Measurements from ENCODE around the gene SCFD2.

SCFD2 gene

DNA sequence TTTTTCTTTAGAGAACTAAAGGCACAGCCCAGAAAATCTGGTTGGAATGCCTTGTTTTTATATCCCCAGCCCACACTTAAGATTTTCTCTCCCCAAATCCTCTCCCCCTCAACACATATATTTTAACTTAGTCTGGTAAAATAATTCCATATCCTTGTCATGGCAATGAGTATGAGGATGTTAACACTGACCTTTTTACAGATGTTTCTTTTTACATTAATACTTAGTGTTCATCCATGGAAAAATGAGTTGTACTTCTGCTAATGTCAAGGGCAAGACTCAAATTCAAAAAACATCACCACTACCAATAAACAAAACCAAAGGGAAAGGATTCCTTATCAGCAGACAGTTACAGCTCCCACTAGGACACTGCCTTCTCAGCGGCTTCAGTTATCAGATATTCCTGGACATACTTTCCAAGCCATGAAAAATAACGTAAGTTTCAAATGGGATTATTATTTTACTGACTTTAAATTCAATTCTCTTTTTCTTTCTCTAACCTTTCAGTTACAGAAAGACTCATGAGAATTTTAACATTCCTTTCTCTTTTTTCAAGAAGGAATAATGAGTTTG, 420.4 kb downstream of the SCFD2 start:
- Histone ChIP-seq H3K9ac (ENCODE audit: low read length) (no peak overlapping the region), H3K4me1 (ENCODE audit: control insufficient read depth, insufficient read depth, low read length) (no peaks in the 10 kb centered on the region), H3K27me3 (replicated peaks; ENCODE audit: control insufficient read depth, insufficient read depth, low read length) (no peaks in the 10 kb centered on the region), H3K4me3 (ENCODE audit: low read length) (no peak overlapping the region), H3K9me3 (ENCODE audit: control insufficient read depth, low read length) (no peaks in the 10 kb centered on the region), H3K36me3 (ENCODE audit: control insufficient read depth, insufficient read depth, low read length, severe bottlenecking) (peaks cover 3% of the 10 kb centered on the region)
- DNase-seq (ENCODE audit: low read depth) = no peak

DNA sequence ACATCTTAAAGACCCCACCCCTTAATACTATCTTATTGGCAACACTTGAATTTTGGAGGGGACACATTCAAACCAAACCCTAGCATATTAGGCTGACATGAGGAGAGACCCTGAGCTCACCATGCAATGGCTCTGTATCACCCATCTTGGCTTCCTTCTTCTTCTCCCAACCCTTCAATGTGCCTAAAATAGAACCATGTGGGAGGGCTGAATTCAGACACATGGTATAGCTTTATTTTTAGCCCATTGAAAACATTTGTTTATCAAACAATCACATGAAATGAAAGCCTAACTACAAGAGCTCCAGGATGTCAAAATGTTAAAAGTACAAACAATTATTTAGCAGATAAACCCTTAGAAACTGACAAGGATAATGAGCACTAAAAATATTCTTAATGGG, 422.2 kb downstream of the SCFD2 start:
- H3K4me1 ChIP-seq (ENCODE audit: control insufficient read depth, insufficient read depth, low read length) = no peaks in the 10 kb centered on the region
- H3K4me3 ChIP-seq (ENCODE audit: low read length) = no peak overlapping the region
- no peak overlapping the region for H3K9ac ChIP-seq (ENCODE audit: low read length)
- no peaks in the 10 kb centered on the region for H3K27me3 ChIP-seq (replicated peaks; ENCODE audit: control insufficient read depth, insufficient read depth, low read length)
- H3K9me3 ChIP-seq (ENCODE audit: control insufficient read depth, low read length) = no peaks in the 10 kb centered on the region
- DNase-seq (ENCODE audit: low read depth) = no peak
- H3K36me3 ChIP-seq (ENCODE audit: control insufficient read depth, insufficient read depth, low read length, severe bottlenecking) = no peaks in the 10 kb centered on the region

DNA sequence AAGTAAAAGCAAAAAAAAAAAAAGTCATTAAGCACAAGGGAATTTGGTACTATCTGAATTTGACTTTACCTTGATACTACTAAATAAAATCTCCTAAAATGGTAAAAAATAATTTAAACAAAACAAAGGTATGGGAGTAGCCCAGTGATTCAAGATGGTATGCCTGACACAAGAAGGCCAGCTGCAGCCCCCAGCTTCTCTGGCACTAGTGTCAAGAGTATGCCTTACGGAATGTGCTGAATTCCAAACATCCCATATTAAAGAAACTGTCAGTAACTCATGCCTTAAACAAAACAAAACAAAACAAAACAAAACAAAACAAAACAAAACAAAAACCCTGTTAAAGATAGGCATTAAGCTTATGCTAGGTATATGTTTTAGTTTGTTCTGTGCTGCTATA, 422.9 kb downstream of the SCFD2 start:
- Histone ChIP-seq H3K9me3 (ENCODE audit: control insufficient read depth, low read length) (no peaks in the 10 kb centered on the region), H3K27me3 (replicated peaks; ENCODE audit: control insufficient read depth, insufficient read depth, low read length) (no peaks in the 10 kb centered on the region), H3K9ac (ENCODE audit: low read length) (no peak overlapping the region), H3K36me3 (ENCODE audit: control insufficient read depth, insufficient read depth, low read length, severe bottlenecking) (no peaks in the 10 kb centered on the region), H3K4me3 (ENCODE audit: low read length) (no peak overlapping the region), H3K4me1 (ENCODE audit: control insufficient read depth, insufficient read depth, low read length) (no peaks in the 10 kb centered on the region)
- DNase-seq (ENCODE audit: low read depth) = no peak

DNA sequence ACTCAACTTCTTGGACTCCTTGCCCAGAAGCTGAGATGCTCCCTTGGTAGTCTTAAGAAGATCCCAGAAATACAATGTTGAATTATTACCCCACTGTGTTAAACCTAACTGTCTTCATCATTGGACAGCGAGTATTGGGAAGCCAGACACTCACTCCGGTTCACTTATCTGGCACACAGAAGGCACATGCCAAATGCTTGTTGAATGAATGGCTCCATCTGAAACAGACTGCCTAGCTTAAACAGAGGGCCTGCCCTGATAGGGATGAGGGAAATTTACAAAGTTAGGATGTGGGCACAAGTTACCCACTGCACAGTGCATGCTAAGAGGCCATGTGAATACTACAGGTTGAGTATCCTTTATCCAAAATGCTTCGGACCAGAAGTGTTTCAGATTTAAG, 424.4 kb downstream of the SCFD2 start:
- Histone ChIP-seq H3K36me3 (ENCODE audit: control insufficient read depth, insufficient read depth, low read length, severe bottlenecking) (no peaks in the 10 kb centered on the region), H3K9me3 (ENCODE audit: control insufficient read depth, low read length) (no peaks in the 10 kb centered on the region), H3K4me1 (ENCODE audit: control insufficient read depth, insufficient read depth, low read length) (no peaks in the 10 kb centered on the region), H3K27me3 (replicated peaks; ENCODE audit: control insufficient read depth, insufficient read depth, low read length) (no peaks in the 10 kb centered on the region), H3K9ac (ENCODE audit: low read length) (no peak overlapping the region), H3K4me3 (ENCODE audit: low read length) (no peak overlapping the region)
- DNase-seq (ENCODE audit: low read depth) = no peak

DNA sequence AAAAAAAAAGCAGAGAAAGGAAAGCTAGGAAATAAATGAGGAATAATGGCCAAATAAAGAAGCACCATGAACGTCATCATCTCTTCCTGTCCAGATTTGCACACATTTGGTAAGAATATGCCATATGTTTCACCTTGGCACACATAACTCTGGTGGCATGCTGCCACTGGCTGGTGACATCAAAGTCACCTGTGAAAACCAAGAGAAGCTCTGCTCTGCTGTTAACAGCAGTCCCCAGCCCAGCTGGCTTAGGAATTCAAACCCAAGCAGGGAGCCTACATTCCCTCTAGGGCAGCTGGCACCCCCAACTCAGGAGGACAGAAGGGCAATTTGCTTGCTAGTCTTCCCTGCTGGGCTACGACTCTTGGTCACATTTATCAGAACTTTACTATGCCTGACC, 426.1 kb downstream of the SCFD2 start:
- Histone ChIP-seq H3K9ac (ENCODE audit: low read length) (no peak overlapping the region), H3K9me3 (ENCODE audit: control insufficient read depth, low read length) (no peaks in the 10 kb centered on the region), H3K4me1 (ENCODE audit: control insufficient read depth, insufficient read depth, low read length) (no peaks in the 10 kb centered on the region), H3K36me3 (ENCODE audit: control insufficient read depth, insufficient read depth, low read length, severe bottlenecking) (no peaks in the 10 kb centered on the region), H3K27me3 (replicated peaks; ENCODE audit: control insufficient read depth, insufficient read depth, low read length) (no peaks in the 10 kb centered on the region), H3K4me3 (ENCODE audit: low read length) (no peak overlapping the region)
- no peak for DNase-seq (ENCODE audit: low read depth)

DNA sequence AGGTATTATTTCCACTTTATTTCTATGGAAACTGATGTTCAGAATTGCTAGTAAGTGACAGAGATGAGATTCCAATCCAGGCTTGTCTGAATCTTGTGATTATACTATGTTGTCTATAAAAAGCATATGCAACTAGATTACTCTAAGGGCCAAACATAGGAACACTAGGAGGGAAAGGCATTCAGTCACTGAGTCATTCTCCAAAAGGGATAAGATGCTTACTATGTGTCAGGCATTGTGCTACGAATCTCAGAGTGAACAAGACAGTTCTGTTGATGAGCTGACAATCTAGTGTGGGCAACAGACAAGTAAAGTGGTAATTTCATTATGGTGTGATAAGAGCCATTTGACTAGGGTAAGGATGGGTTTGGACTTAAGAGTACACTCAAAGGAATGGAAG, 426.5 kb downstream of the SCFD2 start:
- Histone ChIP-seq H3K9ac (ENCODE audit: low read length) (no peak overlapping the region), H3K36me3 (ENCODE audit: control insufficient read depth, insufficient read depth, low read length, severe bottlenecking) (no peaks in the 10 kb centered on the region), H3K4me1 (ENCODE audit: control insufficient read depth, insufficient read depth, low read length) (no peaks in the 10 kb centered on the region), H3K4me3 (ENCODE audit: low read length) (no peak overlapping the region), H3K9me3 (ENCODE audit: control insufficient read depth, low read length) (no peaks in the 10 kb centered on the region), H3K27me3 (replicated peaks; ENCODE audit: control insufficient read depth, insufficient read depth, low read length) (no peaks in the 10 kb centered on the region)
- no peak for DNase-seq (ENCODE audit: low read depth)

DNA sequence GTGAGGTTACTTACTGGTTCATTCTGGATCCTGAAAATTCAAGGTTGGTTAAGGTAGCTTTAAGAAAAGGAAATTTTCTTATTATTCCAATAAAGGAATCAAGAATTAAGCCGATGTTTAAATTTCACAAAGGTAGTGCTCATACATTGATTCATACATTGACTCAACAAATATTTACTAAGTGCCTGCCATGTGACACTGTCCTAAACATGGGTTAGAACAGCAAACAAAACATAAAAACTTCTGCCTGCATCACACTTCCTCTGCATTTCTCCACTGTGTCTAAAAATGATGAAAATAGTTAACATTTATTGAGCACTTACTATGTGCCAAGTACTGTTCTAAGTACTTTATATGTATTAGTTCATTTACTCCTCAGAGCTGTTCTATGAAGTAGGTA, 428.0 kb downstream of the SCFD2 start:
- H3K27me3 ChIP-seq (replicated peaks; ENCODE audit: control insufficient read depth, insufficient read depth, low read length) = no peaks in the 10 kb centered on the region
- H3K4me3 ChIP-seq (ENCODE audit: low read length) = no peak overlapping the region
- peaks cover 12% of the 10 kb centered on the region for H3K4me1 ChIP-seq (ENCODE audit: control insufficient read depth, insufficient read depth, low read length)
- H3K36me3 ChIP-seq (ENCODE audit: control insufficient read depth, insufficient read depth, low read length, severe bottlenecking) = no peaks in the 10 kb centered on the region
- no peaks in the 10 kb centered on the region for H3K9me3 ChIP-seq (ENCODE audit: control insufficient read depth, low read length)
- no peak overlapping the region for H3K9ac ChIP-seq (ENCODE audit: low read length)
- DNase-seq (ENCODE audit: low read depth) = no peak

DNA sequence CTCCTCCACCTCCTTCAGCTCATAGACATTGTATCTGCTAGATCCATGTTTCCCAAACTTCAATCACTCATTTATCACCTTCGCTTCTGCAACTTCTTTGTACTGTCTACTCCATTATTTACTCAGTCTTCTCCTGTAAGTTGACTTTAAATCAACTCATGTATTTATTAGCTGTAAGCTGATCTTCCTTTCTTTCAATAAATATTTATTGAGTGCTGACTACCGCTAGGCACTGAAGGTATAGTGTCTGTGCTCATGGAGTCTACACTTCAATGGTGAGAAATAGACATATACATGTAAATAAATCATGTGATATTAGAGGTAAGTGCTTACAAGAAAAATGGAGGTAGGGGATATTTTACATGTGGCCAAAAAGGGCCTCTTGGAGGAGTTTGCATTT, 429.1 kb downstream of the SCFD2 start:
- Histone ChIP-seq H3K9ac (ENCODE audit: low read length) (no peak overlapping the region), H3K36me3 (ENCODE audit: control insufficient read depth, insufficient read depth, low read length, severe bottlenecking) (no peaks in the 10 kb centered on the region), H3K27me3 (replicated peaks; ENCODE audit: control insufficient read depth, insufficient read depth, low read length) (no peaks in the 10 kb centered on the region), H3K4me3 (ENCODE audit: low read length) (no peak overlapping the region), H3K4me1 (ENCODE audit: control insufficient read depth, insufficient read depth, low read length) (peaks cover 17% of the 10 kb centered on the region), H3K9me3 (ENCODE audit: control insufficient read depth, low read length) (no peaks in the 10 kb centered on the region)
- no peak for DNase-seq (ENCODE audit: low read depth)

DNA sequence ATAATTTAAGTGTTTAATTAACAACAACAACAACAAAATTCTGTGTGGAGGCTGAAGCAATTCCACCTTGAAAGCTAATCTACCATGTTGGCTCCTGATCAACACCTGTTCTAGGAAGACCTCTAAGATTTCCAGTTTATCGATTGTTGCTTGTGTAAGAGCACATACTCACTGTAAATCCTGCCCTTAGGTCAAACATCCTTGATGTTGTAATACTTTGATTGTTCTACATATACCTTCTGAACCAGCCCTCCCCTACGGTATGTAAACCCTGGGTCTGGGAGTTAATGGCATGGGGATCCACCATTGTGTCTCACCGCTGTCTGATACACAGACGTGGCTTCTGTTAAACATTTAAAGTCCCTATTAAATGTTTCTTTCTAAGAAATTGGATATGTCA, 430.5 kb downstream of the SCFD2 start:
- Histone ChIP-seq H3K27me3 (replicated peaks; ENCODE audit: control insufficient read depth, insufficient read depth, low read length) (no peaks in the 10 kb centered on the region), H3K4me1 (ENCODE audit: control insufficient read depth, insufficient read depth, low read length) (peaks cover 17% of the 10 kb centered on the region), H3K9me3 (ENCODE audit: control insufficient read depth, low read length) (no peaks in the 10 kb centered on the region), H3K36me3 (ENCODE audit: control insufficient read depth, insufficient read depth, low read length, severe bottlenecking) (no peaks in the 10 kb centered on the region), H3K4me3 (ENCODE audit: low read length) (no peak overlapping the region), H3K9ac (ENCODE audit: low read length) (no peak overlapping the region)
- no peak for DNase-seq (ENCODE audit: low read depth)

DNA sequence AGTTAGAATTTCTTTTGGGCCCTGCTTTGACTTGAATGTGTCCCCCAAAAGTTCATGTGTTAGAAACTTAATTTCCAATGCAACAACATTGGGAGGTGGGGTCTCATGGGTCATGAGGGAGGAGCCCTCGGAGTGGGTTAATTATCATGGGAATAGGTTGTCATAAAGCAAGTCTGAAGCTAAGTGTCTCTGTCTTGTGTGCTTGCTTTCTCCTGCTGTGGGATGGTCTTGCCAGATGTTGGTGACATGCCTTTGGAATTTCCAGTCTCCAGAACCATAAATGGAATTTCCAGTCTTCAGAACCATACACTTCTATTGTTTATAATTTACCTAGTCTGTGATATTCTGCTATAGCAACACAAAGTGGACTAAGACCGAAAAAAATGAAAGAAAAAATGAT, 432.1 kb downstream of the SCFD2 start:
- no peak overlapping the region for H3K9ac ChIP-seq (ENCODE audit: low read length)
- H3K4me3 ChIP-seq (ENCODE audit: low read length) = no peak overlapping the region
- H3K4me1 ChIP-seq (ENCODE audit: control insufficient read depth, insufficient read depth, low read length) = peaks cover 17% of the 10 kb centered on the region
- H3K36me3 ChIP-seq (ENCODE audit: control insufficient read depth, insufficient read depth, low read length, severe bottlenecking) = no peaks in the 10 kb centered on the region
- DNase-seq (ENCODE audit: low read depth) = no peak
- no peaks in the 10 kb centered on the region for H3K27me3 ChIP-seq (replicated peaks; ENCODE audit: control insufficient read depth, insufficient read depth, low read length)
- H3K9me3 ChIP-seq (ENCODE audit: control insufficient read depth, low read length) = no peaks in the 10 kb centered on the region

DNA sequence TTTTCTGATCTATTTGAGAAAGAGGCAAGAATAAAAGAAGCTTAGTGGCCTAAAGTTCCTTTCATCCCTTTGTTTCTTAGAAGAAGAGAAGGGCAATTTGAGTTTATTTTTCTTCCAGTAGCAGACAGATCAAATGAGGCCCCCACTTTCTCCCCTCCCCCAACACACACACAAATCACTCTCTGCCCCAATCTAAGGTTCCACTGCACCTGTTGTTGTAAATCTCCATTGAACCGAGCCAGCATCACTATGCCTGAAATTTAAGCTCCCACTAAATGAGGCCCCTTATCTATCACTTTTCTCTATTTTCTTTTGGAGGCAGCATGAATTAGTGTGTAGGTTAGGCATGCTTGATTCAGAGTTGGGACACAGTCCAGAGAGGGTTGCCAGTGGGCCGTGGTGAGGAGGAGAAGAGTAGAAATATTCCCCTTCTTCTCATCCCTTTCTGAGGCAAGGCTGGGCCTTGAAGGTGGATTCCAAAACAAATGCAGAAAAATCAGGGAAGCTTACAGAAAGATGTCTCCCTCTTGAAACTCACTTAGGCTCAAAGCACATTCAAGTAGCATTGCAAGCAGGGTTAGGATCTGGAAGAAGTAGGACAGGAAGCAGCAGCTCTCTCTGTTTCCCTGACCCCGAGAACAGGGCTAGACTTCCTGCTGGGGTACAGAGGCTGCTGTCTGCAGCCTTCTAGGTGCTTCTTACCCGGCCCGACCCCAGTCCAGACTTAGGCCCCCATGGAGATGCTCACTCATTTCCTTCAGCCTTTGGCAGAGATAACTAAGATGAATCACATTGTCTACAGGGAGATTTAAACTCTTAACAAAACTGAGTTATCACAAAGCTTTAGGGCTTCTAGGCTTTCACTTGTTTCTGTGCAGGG, 433.0 kb downstream of the SCFD2 start:
- Histone ChIP-seq H3K9ac (ENCODE audit: low read length) (peak overlapping the region; percentile 28), H3K36me3 (ENCODE audit: control insufficient read depth, insufficient read depth, low read length, severe bottlenecking) (no peaks in the 10 kb centered on the region), H3K9me3 (ENCODE audit: control insufficient read depth, low read length) (no peaks in the 10 kb centered on the region), H3K4me1 (ENCODE audit: control insufficient read depth, insufficient read depth, low read length) (peaks cover 17% of the 10 kb centered on the region), H3K4me3 (ENCODE audit: low read length) (peak overlapping the region; percentile 11), H3K27me3 (replicated peaks; ENCODE audit: control insufficient read depth, insufficient read depth, low read length) (no peaks in the 10 kb centered on the region)
- DNase-seq (ENCODE audit: low read depth) = peak; percentile 33
